NCI-H2029 (cell line): ENCODE measurements around the gene CFB.

Source experiments
- DNase-seq: peaks from one replicate; lab custom pipeline; 2025; lab: John Stamatoyannopoulos, UW

CFB gene

DNA sequence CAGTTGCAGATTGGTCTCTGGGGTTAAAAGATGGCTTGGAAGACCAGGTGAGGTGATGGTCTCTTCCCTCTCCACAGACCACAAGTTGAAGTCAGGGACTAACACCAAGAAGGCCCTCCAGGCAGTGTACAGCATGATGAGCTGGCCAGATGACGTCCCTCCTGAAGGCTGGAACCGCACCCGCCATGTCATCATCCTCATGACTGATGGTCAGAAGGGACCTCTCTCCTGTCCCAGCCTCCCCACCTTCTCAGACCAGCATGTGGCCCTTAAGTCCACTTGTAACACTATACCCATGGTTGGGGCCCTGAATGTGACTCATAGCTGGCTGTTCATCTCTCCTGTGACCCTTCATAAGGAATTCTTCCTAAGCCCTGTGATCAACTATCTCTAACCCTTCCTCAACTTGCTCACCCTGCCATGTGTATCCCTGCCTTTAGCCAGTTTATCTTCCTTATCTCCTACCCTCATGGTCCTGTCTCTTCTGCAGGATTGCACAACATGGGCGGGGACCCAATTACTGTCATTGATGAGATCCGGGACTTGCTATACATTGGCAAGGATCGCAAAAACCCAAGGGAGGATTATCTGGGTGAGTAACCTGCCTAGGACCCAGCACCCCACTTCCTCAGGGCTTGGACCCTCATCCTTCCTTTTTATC is 3.0 kb downstream of the CFB start:
- DNase-seq, result no peak

DNA sequence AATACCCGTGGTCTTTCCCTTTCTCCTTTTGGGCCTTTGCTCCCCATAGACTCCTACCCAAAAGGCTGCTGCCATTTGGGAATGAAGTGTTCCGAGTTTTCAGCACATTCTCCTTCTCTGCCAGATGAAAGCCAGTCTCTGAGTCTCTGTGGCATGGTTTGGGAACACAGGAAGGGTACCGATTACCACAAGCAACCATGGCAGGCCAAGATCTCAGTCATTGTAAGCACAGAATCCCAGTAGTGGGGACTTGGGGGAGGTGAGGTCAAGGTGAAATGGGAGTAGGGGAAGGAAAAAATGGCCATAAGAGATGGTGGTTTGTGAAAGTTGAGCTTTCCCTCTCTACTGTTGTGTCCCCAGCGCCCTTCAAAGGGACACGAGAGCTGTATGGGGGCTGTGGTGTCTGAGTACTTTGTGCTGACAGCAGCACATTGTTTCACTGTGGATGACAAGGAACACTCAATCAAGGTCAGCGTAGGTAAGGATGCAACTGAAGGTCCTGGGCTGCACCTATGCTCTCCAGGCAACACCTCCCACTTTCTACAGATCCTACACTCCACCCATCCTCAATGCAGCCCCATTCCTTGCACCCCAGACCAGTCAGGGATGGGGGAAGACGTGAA is 4.1 kb downstream of the CFB start:
- DNase-seq, result no peak

DNA sequence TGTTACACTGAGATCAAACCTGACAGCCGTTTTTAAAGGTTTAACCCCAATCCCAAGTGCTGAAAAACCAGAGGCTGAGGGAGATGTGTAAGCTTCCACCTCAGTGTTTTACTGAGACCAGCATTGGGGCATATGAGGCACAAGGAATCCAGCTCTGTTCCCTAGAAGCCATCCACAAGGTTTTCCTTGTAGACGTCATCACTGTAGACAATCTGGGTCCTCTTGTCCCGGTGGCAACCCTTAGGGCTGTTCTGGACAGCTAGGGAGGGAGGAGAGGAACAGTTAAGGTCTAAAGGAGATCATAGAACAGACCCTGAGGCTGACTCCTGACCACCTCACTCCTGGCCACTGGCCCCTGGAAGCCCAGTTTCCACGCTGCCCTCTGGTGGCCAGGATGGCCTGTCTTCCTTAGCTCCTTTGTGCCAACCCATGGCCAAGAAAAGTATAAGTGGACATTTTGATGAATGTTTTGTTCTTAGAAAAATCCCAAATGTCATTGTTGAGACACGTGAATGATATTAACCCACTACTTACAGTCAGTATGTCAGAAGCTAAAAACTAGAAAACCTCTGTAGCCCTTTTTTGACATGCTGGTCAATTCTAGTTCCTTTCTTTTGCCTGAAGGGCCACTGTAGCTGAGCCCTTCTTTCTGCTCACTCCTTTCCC is 6.4 kb downstream of the CFB start:
- DNase-seq, result no peak

DNA sequence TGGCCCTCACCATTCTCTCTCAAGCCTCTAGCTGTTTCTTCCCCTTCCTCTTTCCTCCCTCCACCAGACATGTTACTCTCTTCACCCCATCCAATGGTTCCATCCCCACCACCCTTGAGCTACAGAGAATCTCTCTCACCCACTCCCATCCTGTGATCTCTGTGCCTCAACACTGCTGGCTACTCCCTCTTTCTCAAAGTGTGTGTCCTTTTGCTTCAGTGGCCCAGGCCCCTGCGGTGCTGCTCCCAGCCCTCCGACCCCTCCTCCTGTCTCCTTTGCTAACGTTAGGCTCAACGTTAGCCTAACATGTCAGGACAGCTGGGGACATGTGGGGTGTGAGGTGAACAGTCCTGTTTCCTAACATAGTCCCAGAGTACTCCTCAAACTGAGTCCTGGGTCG is 7.0 kb downstream of the CFB start:
- no peak for DNase-seq

DNA sequence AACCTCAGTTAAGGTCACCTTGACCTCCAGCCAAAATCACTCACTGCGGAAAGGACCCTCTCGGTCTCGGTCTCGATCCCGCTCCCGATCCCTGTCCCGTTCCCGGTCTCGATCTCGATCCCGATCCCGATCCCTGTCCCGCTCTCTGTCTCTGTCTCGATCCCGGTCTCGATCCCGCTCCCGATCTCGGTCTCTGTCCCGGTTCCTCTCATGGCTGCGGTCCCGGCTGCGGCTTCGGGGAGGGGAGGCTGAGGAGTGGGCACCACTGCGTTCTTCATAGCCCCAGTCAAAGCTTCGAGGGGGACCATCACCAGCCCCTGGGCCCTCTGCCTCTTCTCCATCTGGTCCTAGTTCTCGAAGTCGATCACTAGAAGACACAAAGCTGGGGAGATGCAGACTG is 8.6 kb downstream of the CFB start:
- no peak for DNase-seq

DNA sequence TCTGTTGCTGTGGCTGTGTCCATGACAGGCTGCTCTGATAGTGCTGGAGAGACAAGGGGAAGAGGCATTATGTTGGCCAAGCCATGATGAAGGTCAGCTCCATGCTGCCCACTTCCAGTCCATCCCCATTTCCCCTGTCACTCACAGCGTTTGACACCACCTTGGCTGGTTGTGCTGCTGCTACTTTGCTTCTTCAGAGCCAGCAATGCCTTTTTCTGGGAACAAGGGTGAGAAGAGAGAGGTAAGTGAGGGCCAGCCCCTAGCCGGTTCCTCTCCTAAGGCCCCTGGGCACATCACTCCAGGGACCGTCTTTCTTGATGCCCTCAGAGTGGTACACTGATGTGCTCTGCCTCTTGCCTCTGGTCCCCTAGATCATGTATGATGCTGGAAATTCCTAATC is 10.9 kb downstream of the CFB start:
- no peak for DNase-seq

DNA sequence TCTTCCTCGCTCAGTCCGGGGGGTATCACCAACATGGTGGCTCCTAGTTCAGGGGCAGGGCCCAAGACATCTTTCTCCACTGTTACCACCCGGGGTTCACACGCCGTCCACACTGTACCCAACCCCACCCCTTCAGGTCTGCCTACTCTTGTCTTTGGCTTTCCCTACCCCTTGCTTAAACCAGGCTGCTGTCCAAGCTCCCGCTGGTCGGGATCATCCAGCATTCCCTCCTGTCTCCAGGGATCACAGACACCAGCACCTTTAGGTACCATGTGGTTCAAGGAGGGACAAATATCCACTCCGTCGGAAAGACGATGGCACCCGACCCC is 12.5 kb downstream of the CFB start:
- DNase-seq, result no peak

DNA sequence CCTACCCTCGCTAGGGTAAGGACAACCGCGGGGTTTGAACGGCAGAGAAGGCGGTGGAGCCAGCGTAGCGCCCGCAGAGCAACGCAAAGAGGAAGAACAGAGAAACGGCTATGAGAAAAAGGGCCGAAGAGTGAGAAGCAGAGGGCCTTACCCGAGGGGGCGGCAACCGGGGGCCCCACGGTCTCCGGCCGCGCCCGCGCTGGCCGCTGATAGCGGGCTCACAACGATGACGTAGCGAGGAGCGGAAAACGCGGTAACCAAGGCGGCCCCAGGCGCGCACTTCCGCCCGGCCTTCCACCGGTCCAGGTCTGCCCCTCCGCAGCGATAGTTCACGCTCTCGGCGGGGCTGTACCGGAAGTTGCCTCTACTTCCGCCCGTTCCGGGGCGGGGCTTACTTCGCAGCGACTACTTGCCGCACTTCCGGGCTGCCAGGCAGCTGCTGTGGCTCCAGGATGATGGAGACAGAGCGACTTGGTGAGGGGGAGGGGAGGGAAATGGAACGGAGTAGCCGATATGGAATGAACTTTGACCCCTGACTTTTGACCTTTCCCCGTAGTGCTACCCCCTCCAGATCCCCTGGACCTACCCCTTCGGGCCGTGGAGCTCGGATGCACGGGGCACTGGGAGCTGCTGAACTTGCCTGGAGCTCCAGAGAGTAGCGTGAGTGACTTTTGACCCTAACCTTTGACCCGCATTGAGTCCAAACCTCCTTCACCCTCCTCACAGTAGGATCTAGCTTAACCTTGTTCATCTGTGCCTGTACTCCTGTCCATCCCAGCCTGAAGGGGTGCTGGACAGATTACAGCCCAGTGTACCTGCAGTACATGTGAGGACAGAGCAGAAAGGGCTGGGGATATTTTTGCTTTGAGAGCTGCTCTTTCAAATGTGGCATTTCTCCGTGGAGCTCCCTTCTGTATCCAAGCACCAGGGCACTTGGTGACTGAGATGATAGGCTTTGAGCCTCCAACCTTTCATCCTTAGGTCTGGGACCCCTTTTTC is 13.1 kb downstream of the CFB start, which contains the start of the genes NELFE and SKIC2:
TSS of gene NELFE (minus strand) at position 231 of the 999 bp plus-strand sequence. CDS start 525 bp downstream, outside the sequence.
TSS of gene SKIC2 (plus strand) at position 435 of the 999 bp plus-strand sequence. CDS start at position 453, 18 bp downstream.
- DNase-seq, result peak; percentile 96

DNA sequence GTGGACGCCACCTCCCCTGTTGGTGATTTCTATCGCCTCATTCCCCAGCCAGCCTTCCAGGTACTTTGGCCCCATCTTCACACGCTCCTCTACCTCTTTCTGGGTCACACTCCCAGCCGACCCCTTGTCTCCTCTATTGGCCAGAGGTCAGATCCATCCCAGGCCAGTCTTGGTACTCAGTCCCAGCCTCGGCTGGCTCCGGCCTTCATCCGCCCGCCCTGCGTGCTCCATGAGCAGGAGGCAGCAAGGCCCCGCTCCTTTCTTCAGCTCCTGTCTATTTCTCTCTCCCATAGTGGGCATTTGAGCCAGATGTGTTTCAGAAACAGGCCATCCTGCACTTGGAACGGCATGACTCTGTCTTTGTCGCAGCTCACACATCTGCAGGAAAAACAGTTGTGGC is 15.7 kb downstream of the CFB start:
- DNase-seq, result no peak

DNA sequence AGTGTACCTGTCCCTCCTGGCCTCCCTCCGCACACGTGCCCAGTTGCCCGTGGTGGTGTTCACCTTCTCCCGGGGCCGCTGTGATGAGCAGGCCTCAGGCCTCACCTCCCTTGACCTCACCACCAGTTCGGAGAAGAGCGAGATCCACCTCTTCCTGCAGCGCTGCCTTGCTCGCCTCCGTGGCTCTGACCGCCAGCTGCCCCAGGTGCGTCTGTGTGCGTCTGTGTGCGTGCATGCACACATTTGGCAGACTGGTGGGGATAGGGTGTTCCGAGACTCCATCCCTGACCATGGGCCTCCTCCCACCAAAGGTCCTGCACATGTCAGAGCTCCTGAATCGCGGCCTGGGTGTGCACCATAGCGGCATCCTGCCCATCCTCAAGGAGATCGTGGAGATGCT is 18.0 kb downstream of the CFB start:
- DNase-seq, result no peak

DNA sequence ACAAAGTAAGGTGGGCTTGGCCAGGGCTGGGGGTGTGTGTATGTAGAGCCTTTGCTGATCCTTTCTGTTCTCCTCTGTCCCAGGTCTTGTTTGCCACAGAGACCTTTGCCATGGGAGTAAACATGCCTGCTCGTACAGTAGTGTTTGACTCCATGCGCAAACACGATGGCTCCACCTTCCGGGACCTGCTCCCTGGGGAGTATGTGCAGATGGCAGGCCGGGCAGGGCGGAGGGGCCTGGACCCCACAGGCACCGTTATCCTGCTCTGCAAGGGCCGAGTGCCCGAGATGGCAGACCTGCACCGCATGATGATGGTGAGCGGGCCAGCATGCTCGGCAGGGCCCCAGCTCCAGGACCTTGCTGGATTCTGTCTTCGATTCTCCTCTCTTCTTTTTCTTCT is 19.8 kb downstream of the CFB start:
- DNase-seq, result no peak

DNA sequence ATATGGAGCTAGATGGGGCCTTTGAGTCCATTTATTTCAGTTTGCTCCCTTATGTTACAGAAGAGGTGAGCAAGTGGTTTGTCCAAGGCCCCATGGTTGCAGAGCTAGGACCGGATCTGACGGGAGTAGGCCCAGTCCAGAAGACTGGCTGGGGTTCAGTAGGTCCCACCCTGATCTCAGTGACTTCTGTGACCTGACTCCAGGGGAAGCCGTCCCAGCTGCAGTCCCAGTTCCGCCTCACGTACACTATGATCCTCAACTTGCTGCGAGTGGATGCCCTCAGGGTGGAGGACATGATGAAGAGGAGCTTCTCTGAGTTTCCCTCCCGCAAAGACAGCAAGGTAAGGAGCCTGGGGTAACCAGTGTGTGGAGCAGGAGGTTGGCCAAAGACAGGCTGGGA is 20.6 kb downstream of the CFB start:
- no peak for DNase-seq

DNA sequence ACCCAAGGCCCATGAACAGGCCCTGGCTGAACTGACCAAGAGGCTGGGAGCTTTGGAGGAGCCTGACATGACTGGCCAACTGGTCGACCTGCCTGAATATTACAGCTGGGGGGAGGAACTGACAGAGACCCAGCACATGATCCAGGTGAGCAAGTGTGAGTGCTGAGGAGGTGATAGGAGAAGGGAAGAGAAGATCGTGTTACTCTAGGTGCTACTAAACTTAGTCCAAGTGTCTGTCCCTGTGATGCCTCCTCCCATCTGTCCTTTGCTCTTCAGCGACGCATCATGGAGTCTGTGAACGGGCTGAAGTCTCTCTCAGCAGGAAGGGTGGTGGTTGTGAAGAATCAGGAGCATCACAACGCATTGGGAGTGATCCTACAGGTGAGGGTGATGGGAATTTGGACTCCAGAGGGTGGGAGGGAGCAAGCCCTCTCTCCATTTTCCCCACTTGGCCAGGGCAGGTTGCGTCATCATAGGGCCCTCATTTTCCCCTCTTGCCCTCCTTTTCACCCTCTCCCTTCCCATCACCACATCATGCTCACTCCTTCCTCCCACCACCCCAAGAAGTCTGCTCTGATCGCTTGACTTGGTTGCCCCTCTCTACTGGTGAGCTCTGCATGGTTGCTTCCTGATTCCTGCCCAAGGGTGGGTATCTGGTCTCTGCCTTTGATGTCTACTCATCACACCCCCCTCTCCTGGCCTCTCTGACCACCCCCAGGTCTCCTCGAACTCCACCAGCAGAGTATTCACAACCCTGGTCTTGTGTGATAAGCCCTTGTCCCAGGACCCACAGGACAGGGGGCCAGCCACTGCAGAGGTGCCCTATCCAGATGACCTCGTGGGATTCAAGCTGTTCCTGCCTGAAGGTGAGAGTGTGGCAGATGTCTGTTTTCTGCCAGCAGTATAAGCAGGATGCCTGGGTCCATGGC is 21.4 kb downstream of the CFB start:
- no peak for DNase-seq

DNA sequence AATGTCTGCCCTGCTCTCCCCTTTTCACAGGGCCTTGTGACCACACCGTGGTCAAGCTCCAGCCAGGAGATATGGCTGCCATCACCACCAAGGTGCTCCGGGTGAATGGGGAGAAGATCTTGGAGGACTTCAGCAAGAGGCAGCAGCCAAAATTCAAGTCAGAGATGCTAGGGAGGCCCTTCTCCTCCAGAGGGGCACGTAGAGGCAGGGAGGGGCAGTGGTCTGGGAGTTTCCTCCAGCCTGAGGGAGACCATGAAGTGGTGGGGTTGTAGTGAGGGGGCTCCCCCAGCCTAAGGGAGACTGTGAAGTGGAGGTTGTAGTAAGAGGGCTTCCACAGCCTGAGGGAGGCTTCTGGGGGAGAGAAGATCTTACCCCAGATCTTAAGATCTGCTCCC is 22.0 kb downstream of the CFB start:
- DNase-seq, result no peak

DNA sequence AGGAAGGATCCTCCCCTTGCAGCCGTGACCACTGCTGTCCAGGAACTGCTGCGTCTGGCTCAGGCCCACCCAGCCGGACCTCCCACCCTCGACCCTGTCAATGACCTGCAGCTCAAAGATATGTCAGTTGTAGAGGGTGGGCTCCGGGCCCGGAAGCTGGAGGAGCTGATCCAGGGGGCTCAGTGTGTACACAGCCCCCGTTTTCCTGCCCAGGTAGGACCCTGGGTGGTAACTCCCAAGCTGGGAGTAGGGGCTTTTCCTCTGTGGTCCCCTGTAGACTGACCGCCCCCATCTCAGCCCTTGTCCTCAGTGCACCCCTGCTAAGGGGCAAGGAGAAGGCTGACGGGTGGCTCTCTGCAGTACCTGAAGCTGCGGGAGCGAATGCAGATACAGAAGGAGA is 22.4 kb downstream of the CFB start:
- no peak for DNase-seq

DNA sequence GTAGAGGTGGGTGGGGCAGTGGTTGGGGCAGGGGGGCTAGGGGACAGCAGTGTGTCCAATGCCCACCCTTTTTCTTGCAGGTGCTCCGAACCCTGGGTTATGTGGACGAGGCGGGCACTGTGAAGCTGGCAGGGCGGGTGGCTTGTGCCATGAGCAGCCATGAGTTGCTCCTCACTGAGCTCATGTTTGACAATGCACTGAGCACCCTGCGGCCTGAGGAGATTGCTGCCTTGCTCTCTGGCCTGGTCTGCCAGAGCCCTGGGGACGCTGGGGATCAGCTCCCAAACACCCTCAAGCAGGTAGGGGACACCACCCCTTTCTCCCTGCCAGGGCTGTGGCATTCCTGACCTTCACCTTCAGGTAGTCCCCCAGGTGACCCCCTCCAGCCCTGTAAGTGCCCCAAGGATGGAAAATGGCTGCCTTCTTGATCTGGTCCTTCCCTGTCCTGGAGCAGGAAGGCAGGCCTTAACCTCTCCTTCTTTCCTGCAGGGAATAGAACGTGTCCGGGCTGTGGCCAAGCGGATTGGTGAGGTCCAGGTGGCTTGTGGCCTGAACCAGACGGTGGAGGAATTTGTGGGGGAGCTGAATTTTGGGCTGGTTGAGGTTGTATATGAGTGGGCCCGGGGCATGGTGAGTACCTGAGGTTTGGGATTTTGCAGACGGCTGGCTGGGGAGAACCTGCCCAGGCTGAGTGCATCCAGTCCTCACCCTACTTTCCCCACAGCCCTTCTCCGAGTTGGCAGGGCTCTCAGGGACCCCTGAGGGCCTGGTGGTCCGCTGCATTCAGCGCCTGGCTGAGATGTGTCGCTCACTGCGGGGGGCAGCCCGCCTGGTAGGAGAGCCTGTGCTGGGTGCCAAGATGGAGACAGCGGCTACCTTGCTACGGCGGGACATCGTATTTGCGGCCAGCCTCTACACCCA is 23.2 kb downstream of the CFB start:
- DNase-seq, result no peak

DNA sequence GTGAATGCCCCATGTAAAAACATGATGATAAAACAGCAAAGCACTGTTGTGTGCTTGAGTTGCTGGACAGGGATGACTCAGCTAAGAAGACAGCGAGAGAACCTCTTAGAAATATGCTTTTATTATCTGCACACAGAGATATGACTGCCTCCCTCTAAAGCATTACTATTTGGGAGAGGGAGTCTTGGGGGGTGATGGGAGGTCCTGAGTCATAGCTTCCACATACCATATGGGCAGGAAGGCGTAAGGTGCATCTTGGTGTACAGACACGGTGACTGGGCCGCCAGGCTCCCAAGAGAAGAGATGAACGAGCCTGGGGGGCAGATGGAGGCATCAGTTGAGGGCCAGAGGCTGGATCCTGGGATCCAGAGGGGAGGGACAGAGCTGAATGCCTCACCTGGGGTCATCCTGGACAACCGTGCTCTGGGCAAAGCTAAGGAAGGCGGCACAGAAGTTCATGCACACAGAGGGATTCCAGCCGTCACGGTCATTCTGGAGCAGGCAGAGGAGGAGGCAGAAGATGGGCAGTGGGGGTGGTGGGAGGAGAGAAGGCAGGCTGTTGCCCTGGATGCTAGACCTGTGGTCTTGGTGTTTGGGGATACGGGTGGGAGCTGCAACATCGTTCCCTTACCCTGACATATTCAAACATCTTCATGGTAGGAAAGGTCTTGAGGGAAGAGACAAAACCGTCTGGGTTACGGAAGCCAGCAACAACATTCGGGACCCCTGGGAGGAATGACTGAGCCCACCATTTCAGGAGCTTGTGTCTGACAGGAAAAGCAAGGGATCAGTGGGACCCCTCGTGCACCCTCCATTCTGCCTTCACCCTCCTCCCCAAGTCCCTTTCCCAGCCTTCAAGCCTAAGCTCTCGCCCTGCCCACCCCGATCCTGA is 24.1 kb downstream of the CFB start:
- DNase-seq, result no peak

DNA sequence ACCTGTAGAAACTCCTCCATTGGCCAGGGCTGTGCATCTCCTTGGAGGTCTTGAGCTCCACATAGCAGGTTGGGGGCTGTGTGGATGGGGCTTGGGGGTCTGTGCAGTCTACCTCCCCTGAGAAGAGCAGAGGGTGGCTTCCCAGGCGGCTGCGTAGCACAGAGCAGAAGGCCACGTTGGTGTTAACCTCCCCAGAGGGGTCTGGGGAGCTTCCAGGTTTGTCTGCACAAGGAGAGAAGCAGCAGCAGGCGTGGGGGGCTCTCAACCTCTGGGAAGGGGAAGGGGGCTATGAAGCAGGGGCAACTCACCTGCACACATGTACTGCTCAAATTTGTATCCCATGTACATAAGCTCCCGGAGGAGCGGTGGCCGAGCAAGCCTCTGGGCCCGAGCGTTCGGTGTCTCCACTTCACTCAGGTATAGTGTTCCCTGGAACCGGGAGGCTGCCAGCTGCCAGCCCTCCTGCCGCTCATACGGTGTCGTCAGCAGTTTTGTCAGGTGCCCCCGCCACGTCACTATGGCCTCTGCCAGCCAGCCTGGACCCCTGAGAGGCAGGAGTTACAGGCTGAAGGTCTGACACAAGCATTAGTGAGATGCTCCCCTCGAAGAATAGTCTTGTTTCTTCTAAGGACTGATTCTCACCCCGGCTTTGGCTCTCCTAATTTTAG is 24.8 kb downstream of the CFB start:
- DNase-seq, result peak; percentile 75
